Upper lobe of right lung (tissue), 1 donor: ENCODE data around the gene FAM149A. TPM values are rescaled to one million over a fixed set of nuclear protein-coding genes. Genes with fewer than 3 reads are reported as not detected.
A peak's percentile ranks its signal among the peaks of the same experiment; 100 is the strongest.

Experiments used
- ATAC-seq: fragments of 200-7000 bp; cut with Tn5 transposase; one replicate; pipeline ENCODE4 v1.9.1; 2020; ENCODE audit warnings: mild to moderate bottlenecking, moderate library complexity
- DNase-seq: peaks from one replicate; pipeline ENCODE4 v3.0.0-alpha.2; 2020
- H3K27ac ChIP-seq: fragments of 200-600 bp; one replicate; pipeline ENCODE4 v1.8.0; 2022
- H3K27me3 ChIP-seq: fragments of 200-600 bp; one replicate; pipeline ENCODE4 v1.8.0; 2022; ENCODE audit warnings: mild to moderate bottlenecking
- H3K36me3 ChIP-seq: fragments of 200-600 bp; one replicate; pipeline ENCODE4 v1.8.0; 2022
- H3K4me1 ChIP-seq: fragments of 200-600 bp; one replicate; pipeline ENCODE4 v1.8.0; 2022
- H3K4me3 ChIP-seq: fragments of 200-600 bp; one replicate; pipeline ENCODE4 v1.8.0; 2022; ENCODE audit warnings: mild to moderate bottlenecking
- H3K9me3 ChIP-seq: fragments of 200-600 bp; one replicate; pipeline ENCODE4 v1.8.0; 2022
- CTCF ChIP-seq: fragments of 200-600 bp; IDR thresholded peaks from one replicate; pipeline ENCODE4 v1.8.0; 2022; ENCODE audit warnings: antibody characterized with exemption
- intact Hi-C: fragments of 100-400 bp; cut with DNase I; formaldehyde crosslinking; loops from one replicate; pipeline ENCODE4 v1.11.0; 2022
- total RNA-seq: library from RNA; stranded (reverse); fragmentation: NEBNext Ultra II Directional; extraction: Animal tissue kit (Norgen Biotek cat#: 25700); gene quantifications from one replicate; pipeline ENCODE4 v1.2.1, GENCODE V29; 2021
- donor health status: DM: no; HTN: yes; CAD: no; lungs with severe emphysema.

FAM149A gene
- total RNA-seq, 1 donor from 2014 or later, result 16.4 TPM

GRCh38 chr4:186189656-186190055 lies 85.2 kb downstream of the FAM149A start:
- DNase-seq, result no peak
- no peak overlapping the region for H3K4me3 ChIP-seq
- intact Hi-C loops, result no loop called here

GRCh38 chr4:186190581-186191199 lies 86.2 kb downstream of the FAM149A start:
- ATAC-seq (peak; percentile 61), DNase-seq (peak; percentile 81)
- Histone ChIP-seq H3K36me3 (no peaks in the 10 kb centered on the region), H3K4me1 (peaks cover 17% of the 10 kb centered on the region), H3K27ac (peak overlapping the region; percentile 98), H3K4me3 (peak overlapping the region; percentile 88), H3K27me3 (no peaks in the 10 kb centered on the region), H3K9me3 (no peaks in the 10 kb centered on the region)
- intact Hi-C loops, result no loop called here
- peak; percentile 4 for TF ChIP-seq CTCF

More at GRCh38 chr4:186189656-186190055, 85.2 kb downstream of the FAM149A start:
- no peak for TF ChIP-seq CTCF
- Histone ChIP-seq H3K9me3 (no peaks in the 10 kb centered on the region), H3K27ac (peak overlapping the region; percentile 98), H3K4me1 (peaks cover 17% of the 10 kb centered on the region), H3K27me3 (no peaks in the 10 kb centered on the region), H3K36me3 (no peaks in the 10 kb centered on the region)
- no peak for ATAC-seq

GRCh38 chr4:186191200-186192065 lies 86.9 kb downstream of the FAM149A start, which contains the start of gene CYP4V2:
CYP4V2 (plus strand) TSS chr4:186191567; CDS start chr4:186191824, 257 bp downstream.
- Histone ChIP-seq H3K27ac (peak within 1 kb of the TSS; percentile 98), H3K4me1 (peaks cover 17% of the 10 kb centered on the region), H3K4me3 (peak within 1 kb of the TSS; percentile 88), H3K9me3 (no peaks in the 10 kb centered on the region), H3K36me3 (peaks cover 4% of the 10 kb centered on the region), H3K27me3 (no peaks in the 10 kb centered on the region)
- DNase-seq (peak; percentile 94), ATAC-seq (peak; percentile 95)
- TF ChIP-seq CTCF, result peak; percentile 42
- intact Hi-C loops, result no loop called here

GRCh38 chr4:186192066-186192612 lies 87.6 kb downstream of the FAM149A start:
- Histone ChIP-seq H3K4me1 (peaks cover 17% of the 10 kb centered on the region), H3K4me3 (peak overlapping the region; percentile 88), H3K36me3 (peaks cover 11% of the 10 kb centered on the region), H3K27ac (peak overlapping the region; percentile 98), H3K9me3 (no peaks in the 10 kb centered on the region), H3K27me3 (no peaks in the 10 kb centered on the region)
- no peak for TF ChIP-seq CTCF
- DNase-seq (no peak), ATAC-seq (peak; percentile 1)
- intact Hi-C loops, result no loop called here

GRCh38 chr4:186193851-186194250 lies 89.3 kb downstream of the FAM149A start:
- ATAC-seq (no peak), DNase-seq (no peak)
- no peak overlapping the region for H3K27ac ChIP-seq
- H3K4me1 ChIP-seq, result peaks cover 17% of the 10 kb centered on the region
- no peak for TF ChIP-seq CTCF
- no peak overlapping the region for H3K4me3 ChIP-seq
- H3K36me3 ChIP-seq, result peaks cover 18% of the 10 kb centered on the region
- H3K9me3 ChIP-seq, result no peaks in the 10 kb centered on the region
- no peaks in the 10 kb centered on the region for H3K27me3 ChIP-seq
- intact Hi-C loops, result no loop called here
